Panc1 (cell line): Measurements from ENCODE around the gene GNG7.

Experiments
- POLR2AphosphoS5 ChIP-seq: IDR thresholded peaks from 2 replicates; pipeline ENCODE4 v1.6.1; 2012; ENCODE audit warnings: mild to moderate bottlenecking, low read depth, low read length, moderate library complexity
- SIN3A ChIP-seq: IDR thresholded peaks from 2 replicates; pipeline ENCODE4 v1.6.1; 2012; ENCODE audit warnings: low read depth, mild to moderate bottlenecking, low read length, moderate library complexity, borderline replicate concordance; ENCODE audit not compliant: insufficient read depth
- TF ChIP-seq, protein P1 (sequence below): fragments of 450-650 bp; IDR thresholded peaks from 2 replicates; pipeline ENCODE4 v1.5.1; 2017; ENCODE audit warnings: mild to moderate bottlenecking

DNA sequence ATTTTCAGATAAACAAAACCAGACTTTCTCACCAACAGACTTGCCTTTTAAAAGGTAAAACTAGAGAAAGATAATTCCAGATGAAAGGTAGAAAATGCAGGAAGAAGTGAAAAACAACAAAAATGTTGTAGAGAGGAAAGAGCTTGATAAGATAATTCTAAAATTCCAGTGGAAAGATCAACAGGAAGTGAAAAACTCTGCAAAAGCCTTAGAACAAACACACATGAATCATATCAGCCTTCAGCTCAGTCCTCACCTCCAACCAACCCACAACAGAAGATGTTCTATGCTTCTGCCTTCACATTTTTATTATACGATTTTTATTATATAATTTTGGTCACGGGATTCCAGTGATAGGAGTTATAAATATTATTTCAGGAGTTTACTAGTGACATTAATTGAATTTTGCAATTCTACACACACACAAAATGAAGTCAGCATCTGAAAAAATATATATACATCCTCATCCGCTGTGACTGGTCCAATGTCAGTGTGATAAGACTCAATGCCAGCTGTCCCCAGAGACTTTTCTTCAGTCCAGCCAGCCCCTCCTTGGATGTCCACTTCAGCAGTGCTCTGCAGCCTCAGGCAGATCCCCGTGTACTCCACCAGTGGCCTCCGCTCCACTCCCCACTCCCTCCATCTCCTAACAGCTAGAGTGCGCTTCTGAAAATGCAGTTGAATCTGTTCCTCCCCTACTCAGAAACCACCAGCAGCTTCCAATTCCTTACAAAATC lies 168.6 kb downstream of the GNG7 start:
- TF ChIP-seq, protein P1, sequence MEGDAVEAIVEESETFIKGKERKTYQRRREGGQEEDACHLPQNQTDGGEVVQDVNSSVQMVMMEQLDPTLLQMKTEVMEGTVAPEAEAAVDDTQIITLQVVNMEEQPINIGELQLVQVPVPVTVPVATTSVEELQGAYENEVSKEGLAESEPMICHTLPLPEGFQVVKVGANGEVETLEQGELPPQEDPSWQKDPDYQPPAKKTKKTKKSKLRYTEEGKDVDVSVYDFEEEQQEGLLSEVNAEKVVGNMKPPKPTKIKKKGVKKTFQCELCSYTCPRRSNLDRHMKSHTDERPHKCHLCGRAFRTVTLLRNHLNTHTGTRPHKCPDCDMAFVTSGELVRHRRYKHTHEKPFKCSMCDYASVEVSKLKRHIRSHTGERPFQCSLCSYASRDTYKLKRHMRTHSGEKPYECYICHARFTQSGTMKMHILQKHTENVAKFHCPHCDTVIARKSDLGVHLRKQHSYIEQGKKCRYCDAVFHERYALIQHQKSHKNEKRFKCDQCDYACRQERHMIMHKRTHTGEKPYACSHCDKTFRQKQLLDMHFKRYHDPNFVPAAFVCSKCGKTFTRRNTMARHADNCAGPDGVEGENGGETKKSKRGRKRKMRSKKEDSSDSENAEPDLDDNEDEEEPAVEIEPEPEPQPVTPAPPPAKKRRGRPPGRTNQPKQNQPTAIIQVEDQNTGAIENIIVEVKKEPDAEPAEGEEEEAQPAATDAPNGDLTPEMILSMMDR: no peak
- TF ChIP-seq POLR2AphosphoS5 (no peak), SIN3A (no peak)
